Subcutaneous abdominal adipose tissue (tissue), 5 donors: ENCODE data around the gene UST.
"Not testable (repeated sequence)": the region's sequence is repeated elsewhere in the genome, so short reads cannot be mapped to it uniquely, and the experiment has no call there.

Experiments used
- H3K27ac ChIP-seq: one replicate; pipeline ENCODE4 v1.7.0; 2013; ENCODE audit warnings: low read depth, mild to moderate bottlenecking, inconsistent platforms, low read length, moderate library complexity
- H3K27me3 ChIP-seq, 5 donors: one replicate each; pipeline ENCODE4 v1.7.0; 2013; ENCODE audit warnings: low read length in 5 of 5, inconsistent platforms in 1 of 5; ENCODE audit not compliant: control insufficient read depth in 5 of 5, insufficient read depth in 4 of 5
- H3K36me3 ChIP-seq, 5 donors: one replicate each; pipeline ENCODE4 v1.7.0; 2013; ENCODE audit warnings: low read length in 5 of 5; ENCODE audit not compliant: control insufficient read depth in 5 of 5, insufficient read depth in 5 of 5
- H3K4me1 ChIP-seq, 5 donors: one replicate each; pipeline ENCODE4 v1.7.0; 2013; ENCODE audit warnings: low read length in 5 of 5, mild to moderate bottlenecking in 3 of 5, moderate library complexity in 1 of 5; ENCODE audit not compliant: control insufficient read depth in 5 of 5, insufficient read depth in 5 of 5
- H3K4me3 ChIP-seq, 5 donors: one replicate each; pipeline ENCODE4 v1.7.0; 2013; ENCODE audit warnings: low read length in 5 of 5, low read depth in 1 of 5
- H3K9ac ChIP-seq, 5 donors: one replicate each; pipeline ENCODE4 v1.7.0; 2013; ENCODE audit warnings: low read length in 5 of 5, mild to moderate bottlenecking in 4 of 5, moderate library complexity in 3 of 5
- H3K9me3 ChIP-seq, 5 donors: one replicate each; pipeline ENCODE4 v1.7.0; 2013; ENCODE audit warnings: low read length in 5 of 5; ENCODE audit not compliant: control insufficient read depth in 5 of 5
- donor health status: healthy.
- donor health status: healthy.
- donor health status: healthy.
- donor health status: healthy.
- donor health status: healthy.

Gene UST

DNA sequence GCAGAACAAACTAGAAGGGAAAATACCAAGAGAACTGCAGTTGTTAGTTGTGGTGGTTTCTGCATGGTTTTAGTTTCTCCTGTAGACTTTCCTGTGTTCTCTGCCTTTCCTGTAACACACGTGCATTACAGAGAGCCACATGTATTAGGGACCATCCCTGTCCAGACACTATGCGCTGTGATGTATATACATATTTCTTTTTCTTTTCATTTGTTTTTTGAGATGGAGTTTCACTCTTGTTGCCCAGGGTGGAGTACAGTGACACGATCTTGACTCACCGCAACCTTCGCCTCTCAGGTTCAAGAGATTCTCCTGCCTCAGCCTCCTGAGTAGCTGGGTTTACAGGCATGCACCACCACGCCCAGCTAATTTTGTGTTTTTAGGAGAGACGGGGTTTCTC, 292.2 kb downstream of the UST start:
- H3K4me3 ChIP-seq, H3K27me3 ChIP-seq, H3K9me3 ChIP-seq, H3K27ac ChIP-seq, H3K4me1 ChIP-seq, H3K9ac ChIP-seq, H3K36me3 ChIP-seq: not testable (repeated sequence)

DNA sequence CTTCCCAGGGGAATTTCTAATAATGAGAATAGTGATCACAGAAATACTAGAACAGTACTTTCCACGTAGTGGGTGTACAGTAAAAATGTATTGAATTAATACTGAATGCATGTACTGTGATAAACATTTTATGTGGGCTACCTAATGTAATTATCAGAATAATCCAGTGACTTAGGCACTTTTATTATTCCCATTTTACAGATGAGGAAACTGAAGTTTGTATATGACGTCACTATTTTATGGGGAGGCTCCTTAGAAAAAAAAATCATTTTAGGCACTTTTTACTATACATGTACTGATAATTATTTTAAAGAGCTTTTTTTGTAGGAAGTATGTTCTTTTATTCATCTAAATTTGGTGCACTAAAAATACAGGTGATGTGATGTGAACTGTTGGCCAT, 295.1 kb downstream of the UST start:
- no peaks in the 10 kb centered on the region for H3K36me3 ChIP-seq
- no peaks in the 10 kb centered on the region for H3K9me3 ChIP-seq
- H3K4me3 ChIP-seq, result no peak overlapping the region
- H3K4me1 ChIP-seq, result peaks cover 0 to 11% (median 3%) of the 10 kb centered on the region in 5 donors
- no peak overlapping the region for H3K9ac ChIP-seq
- H3K27me3 ChIP-seq, result no peaks in the 10 kb centered on the region
- H3K27ac ChIP-seq, result no peak overlapping the region

DNA sequence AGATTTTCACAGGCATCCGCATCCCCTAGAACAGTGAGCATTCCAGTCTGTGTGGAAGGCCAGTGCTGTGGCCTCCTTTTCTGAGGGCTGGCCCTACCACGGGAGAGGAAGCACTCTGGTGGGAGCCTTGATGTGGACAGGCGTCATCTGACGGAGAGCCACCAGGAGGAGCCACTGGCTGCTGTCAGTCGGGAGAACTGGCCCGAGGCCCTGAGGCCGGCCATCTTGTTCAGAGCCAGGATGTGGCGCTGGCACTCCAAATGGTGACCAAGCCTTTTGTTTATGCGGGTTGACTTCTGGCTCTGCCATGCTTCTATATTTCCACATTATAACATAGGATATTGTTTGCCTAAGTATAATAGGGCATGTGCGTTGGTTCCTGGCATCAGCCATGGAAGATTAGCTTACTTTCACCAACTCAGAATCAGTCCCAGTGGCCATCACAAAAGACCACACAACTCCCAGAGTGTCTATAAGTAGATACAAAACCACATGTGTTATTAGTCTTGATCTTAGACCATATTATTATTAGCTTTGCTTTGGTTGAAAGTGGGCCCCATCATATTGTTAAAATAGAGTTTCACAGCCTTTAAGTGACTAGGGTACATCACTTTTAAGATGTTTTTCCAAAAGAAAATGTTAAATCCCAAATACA, 296.8 kb downstream of the UST start:
- H3K27ac ChIP-seq, result no peak overlapping the region
- H3K9ac ChIP-seq, result no peak overlapping the region
- no peaks in the 10 kb centered on the region for H3K9me3 ChIP-seq
- H3K27me3 ChIP-seq, result no peaks in the 10 kb centered on the region
- H3K4me3 ChIP-seq, result no peak overlapping the region
- H3K4me1 ChIP-seq, result peaks cover 0 to 18% (median 3%) of the 10 kb centered on the region in 5 donors
- no peaks in the 10 kb centered on the region for H3K36me3 ChIP-seq

GRCh38 chr6:149044528-149044927, 297.7 kb downstream of the UST start:
- no peak overlapping the region for H3K4me3 ChIP-seq

DNA sequence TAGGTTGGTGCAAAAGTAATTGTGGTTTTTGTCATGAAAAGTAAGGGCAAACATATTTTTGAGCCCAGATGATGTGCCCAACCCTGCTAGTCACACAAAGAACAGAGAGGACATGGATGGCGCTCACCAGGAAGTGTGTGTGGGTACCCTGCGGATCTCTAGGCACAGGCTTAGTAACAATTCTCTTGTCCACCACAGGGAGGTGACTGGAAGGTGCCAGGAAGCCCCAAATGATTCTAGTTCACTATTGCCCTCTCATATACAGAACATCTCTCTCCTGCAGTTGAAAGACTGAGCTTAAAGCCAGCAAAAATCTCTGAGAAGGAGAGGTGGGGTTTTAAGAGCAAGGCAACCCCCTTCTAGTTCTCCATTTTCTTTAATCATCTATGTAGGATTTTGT, 298.6 kb downstream of the UST start:
- H3K36me3 ChIP-seq, result no peaks in the 10 kb centered on the region
- no peaks in the 10 kb centered on the region for H3K9me3 ChIP-seq
- H3K9ac ChIP-seq, result no peak overlapping the region
- no peaks in the 10 kb centered on the region for H3K27me3 ChIP-seq
- no peak overlapping the region for H3K27ac ChIP-seq
- no peak overlapping the region for H3K4me3 ChIP-seq
- H3K4me1 ChIP-seq, result peaks cover 0 to 18% (median 3%) of the 10 kb centered on the region in 5 donors

More at GRCh38 chr6:149044528-149044927, 297.7 kb downstream of the UST start:
- H3K4me1 ChIP-seq, result peaks cover 0 to 18% (median 3%) of the 10 kb centered on the region in 5 donors
- H3K27me3 ChIP-seq, result no peaks in the 10 kb centered on the region
- H3K36me3 ChIP-seq, result no peaks in the 10 kb centered on the region
- H3K9me3 ChIP-seq, result no peaks in the 10 kb centered on the region
- H3K27ac ChIP-seq, result no peak overlapping the region
- no peak overlapping the region for H3K9ac ChIP-seq

DNA sequence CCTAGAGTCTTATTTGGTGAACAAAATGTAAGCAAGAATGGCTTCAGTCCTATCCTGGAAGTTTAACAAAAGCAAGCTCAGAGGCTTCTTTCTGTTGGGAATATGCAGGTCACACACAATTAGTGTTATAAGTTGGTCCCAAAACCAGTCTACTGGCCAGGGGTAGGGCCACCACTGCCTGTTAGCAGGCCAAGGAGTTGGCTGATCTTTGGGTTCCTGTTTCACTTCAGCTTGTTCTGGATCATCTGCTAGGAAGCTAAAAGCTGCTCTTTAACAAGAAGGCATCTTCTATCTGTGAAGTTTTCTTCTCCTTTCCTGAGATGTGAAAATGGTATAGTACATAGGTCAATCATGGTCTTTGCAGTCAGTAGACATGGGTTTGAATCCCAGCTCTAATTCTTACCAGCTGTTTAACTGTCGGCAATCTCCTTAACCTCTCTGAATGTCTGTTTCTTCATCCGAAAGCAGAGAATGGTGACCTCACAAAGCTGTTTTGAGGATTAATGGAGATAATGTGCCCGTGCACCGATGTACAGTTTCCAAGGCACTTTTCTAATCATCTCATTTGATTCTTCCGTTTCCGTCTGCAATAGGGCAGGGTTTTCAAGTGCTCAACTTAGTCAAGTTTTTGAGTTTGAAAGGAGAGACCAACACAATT, 299.5 kb downstream of the UST start:
- H3K27me3 ChIP-seq, result no peaks in the 10 kb centered on the region
- H3K4me3 ChIP-seq, result no peak overlapping the region
- peaks cover 0 to 4% (median 0%) of the 10 kb centered on the region in 5 donors for H3K36me3 ChIP-seq
- no peaks in the 10 kb centered on the region for H3K9me3 ChIP-seq
- H3K27ac ChIP-seq, result no peak overlapping the region
- peaks cover 0 to 18% (median 3%) of the 10 kb centered on the region in 5 donors for H3K4me1 ChIP-seq
- no peak overlapping the region for H3K9ac ChIP-seq

DNA sequence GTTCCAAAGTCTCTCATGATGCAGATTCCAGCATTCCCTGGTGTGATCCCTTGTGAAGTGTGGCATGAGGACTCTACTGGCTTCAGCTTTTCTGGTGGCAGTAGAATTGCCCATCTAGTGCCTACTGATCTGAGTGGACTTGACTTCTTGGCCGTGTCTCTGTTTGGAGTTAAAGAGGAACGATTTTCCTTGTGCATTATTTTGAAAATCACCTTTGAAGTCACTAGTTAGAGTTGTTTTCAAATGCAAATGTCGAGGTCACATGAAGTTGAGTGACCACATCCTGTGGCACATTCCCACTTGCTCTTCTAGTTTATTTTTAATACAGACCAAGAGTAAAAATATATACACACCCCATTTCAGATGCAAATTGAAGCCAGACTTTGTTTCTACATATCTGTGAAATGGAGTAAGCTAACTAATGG, 300.0 kb downstream of the UST start:
- no peak overlapping the region for H3K27ac ChIP-seq
- no peak overlapping the region for H3K9ac ChIP-seq
- no peaks in the 10 kb centered on the region for H3K9me3 ChIP-seq
- H3K27me3 ChIP-seq, result no peaks in the 10 kb centered on the region
- H3K4me1 ChIP-seq, result peaks cover 0 to 18% (median 3%) of the 10 kb centered on the region in 5 donors
- H3K36me3 ChIP-seq, result peaks cover 0 to 4% (median 0%) of the 10 kb centered on the region in 5 donors
- no peak overlapping the region for H3K4me3 ChIP-seq

DNA sequence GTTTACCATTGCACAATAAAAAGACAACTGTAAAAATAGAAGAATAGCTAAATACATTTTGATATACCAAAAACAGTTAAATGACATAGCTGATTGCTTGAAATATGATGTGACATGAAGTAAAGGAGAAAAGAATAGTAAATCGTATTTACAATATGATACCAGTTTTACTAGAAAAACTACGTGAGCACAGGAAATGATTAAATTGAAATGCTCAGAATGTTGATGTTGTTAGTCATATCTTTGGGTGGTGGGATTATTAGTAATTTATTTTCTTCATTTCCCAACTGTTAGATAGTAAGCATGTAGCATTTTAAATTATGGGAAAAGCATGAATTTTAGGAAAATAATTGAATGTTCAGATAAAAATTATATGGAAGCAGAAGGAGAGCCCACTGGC, 302.4 kb downstream of the UST start:
- peaks cover 0 to 18% (median 3%) of the 10 kb centered on the region in 5 donors for H3K4me1 ChIP-seq
- no peaks in the 10 kb centered on the region for H3K9me3 ChIP-seq
- H3K4me3 ChIP-seq, result no peak overlapping the region
- H3K36me3 ChIP-seq, result peaks cover 0 to 4% (median 0%) of the 10 kb centered on the region in 5 donors
- H3K9ac ChIP-seq, result no peak overlapping the region
- no peaks in the 10 kb centered on the region for H3K27me3 ChIP-seq
- no peak overlapping the region for H3K27ac ChIP-seq

DNA sequence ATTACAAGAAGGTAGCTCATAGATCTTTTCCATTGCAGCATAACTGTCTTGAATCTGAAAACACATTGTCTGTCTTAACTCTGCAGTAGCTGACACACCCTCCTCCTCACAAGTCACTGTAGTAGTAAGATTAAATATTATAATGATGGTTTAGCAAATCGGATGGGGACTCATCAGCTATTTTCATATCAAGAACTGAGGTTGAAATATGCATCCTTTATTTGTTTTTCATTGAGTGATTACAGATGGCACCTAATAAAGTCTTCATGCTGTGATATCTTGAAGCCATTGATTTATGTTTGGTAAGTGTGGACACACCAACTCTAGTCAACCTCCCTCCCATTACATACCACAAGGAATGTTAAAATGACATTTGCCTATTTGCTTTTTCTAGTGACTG, 303.3 kb downstream of the UST start:
- no peaks in the 10 kb centered on the region for H3K9me3 ChIP-seq
- peaks cover 0 to 4% (median 0%) of the 10 kb centered on the region in 5 donors for H3K36me3 ChIP-seq
- no peaks in the 10 kb centered on the region for H3K27me3 ChIP-seq
- H3K9ac ChIP-seq, result no peak overlapping the region
- H3K4me1 ChIP-seq, result peaks cover 0 to 10% (median 0%) of the 10 kb centered on the region in 5 donors
- no peak overlapping the region for H3K4me3 ChIP-seq
- no peak overlapping the region for H3K27ac ChIP-seq

- Histone ChIP-seq H3K9ac (no peak overlapping the region), H3K36me3 (peaks cover 0 to 4% (median 0%) of the 10 kb centered on the region in 5 donors), H3K4me3 (no peak overlapping the region), H3K4me1 (peaks cover 0 to under 1% (median 0%) of the 10 kb centered on the region in 5 donors), H3K27ac (no peak overlapping the region), H3K9me3 (no peaks in the 10 kb centered on the region), H3K27me3 (no peaks in the 10 kb centered on the region)
Observed at GRCh38 chr6:149052350-149053106, 305.7 kb downstream of the UST start.
